Upper lobe of left lung (tissue), 6 donors: Measurements from ENCODE around the gene FNBP1L. TPM values are rescaled to one million over a fixed set of nuclear protein-coding genes. Genes with fewer than 3 reads are reported as not detected.

Experiments used
- ATAC-seq, 2 donors: fragments of 200-7000 bp; cut with Tn5 transposase; one replicate each; pipeline ENCODE4 v1.9.1; 2022; ENCODE audit warnings: mild to moderate bottlenecking in 2 of 2, moderate library complexity in 2 of 2; ENCODE audit not compliant: low FRiP score in 2 of 2
- DNase-seq, 2 donors: peaks; one replicate each; pipeline ENCODE4 v3.0.0-alpha.2; 2019 to 2020
- H3K27ac ChIP-seq, 4 donors: fragments of 200-600 bp; sonication (generic); one replicate each; pipeline ENCODE4 v1.5.1; 2016 to 2019
- H3K27me3 ChIP-seq, 4 donors: fragments of 200-600 bp; sonication (generic); one replicate each; pipeline ENCODE4 v1.5.1; 2017 to 2019
- H3K36me3 ChIP-seq, 4 donors: fragments of 200-600 bp; sonication (generic); one replicate each; pipeline ENCODE4 v1.5.1; 2016 to 2019
- H3K4me1 ChIP-seq, 4 donors: fragments of 200-600 bp; sonication (generic); one replicate each; pipeline ENCODE4 v1.5.1; 2018 to 2019
- H3K4me3 ChIP-seq, 4 donors: fragments of 200-600 bp; sonication (generic); one replicate each; pipeline ENCODE4 v1.5.1; 2017 to 2019; ENCODE audit warnings: mild to moderate bottlenecking in 2 of 4, moderate library complexity in 1 of 4
- H3K9me3 ChIP-seq, 4 donors: fragments of 200-600 bp; sonication (generic); one replicate each; pipeline ENCODE4 v1.5.1; 2018 to 2019
- CTCF ChIP-seq, 6 experiments: fragments of 450-650 bp in 4 of 6; fragments of 200-600 bp in 2 of 6; sonication (generic) in 2 of 6; IDR thresholded peaks; one replicate each; pipeline ENCODE4 v1.5.1; 2016 to 2019; ENCODE audit warnings: antibody characterized with exemption in 6 of 6
- EP300 ChIP-seq, 4 donors: sonication (generic); formaldehyde crosslinking; IDR thresholded peaks; one replicate each; pipeline ENCODE4 v1.5.1; 2017; ENCODE audit warnings: antibody characterized with exemption in 4 of 4, control low read depth in 2 of 4
- POLR2A ChIP-seq, 4 donors: fragments of 450-650 bp; IDR thresholded peaks; one replicate each; pipeline ENCODE4 v1.5.1; 2016 to 2017; ENCODE audit warnings: antibody characterized with exemption in 4 of 4, mild to moderate bottlenecking in 2 of 4
- POLR2AphosphoS5 ChIP-seq, 2 donors: sonication (generic); formaldehyde crosslinking; IDR thresholded peaks; one replicate each; pipeline ENCODE4 v1.5.1; 2017; ENCODE audit warnings: antibody characterized with exemption in 2 of 2
- WGBS, 2 donors: methylation state at CpG; one replicate each; pipeline ENCODE4 v1.1.5; 2017 to 2018; 5-methylcytosine and 5-hydroxymethylcytosine counted together
- total RNA-seq, 6 donors: library from RNA; depleted of rRNA in 4 of 6; stranded (reverse); fragments of >200 nt in 4 of 6; gene quantifications; one replicate each; pipeline versions ENCODE4 v1.1.0 to v1.2.1, GENCODE V29; 2016 to 2021
- donor health status: DM: no; HTN: no; CAD: no; lungs with moderate emphysema.
- donor health status: DM: no; HTN: yes; CAD: no; lungs with severe emphysema.

The FNBP1L gene
- total RNA-seq, 6 donors from 2014 or later: 28.5 to 84.0 (median 34.0) TPM

GRCh38 chr1:93595266-93595665 lies 147.3 kb downstream of the FNBP1L start:
- H3K27me3 ChIP-seq: no peaks in the 10 kb centered on the region
- TF ChIP-seq POLR2AphosphoS5 (IDR thresholded peaks at IDR 0.05): no peak
- no peak for TF ChIP-seq POLR2A (IDR thresholded peaks at IDR 0.05)
- no peak for TF ChIP-seq EP300 (IDR thresholded peaks at IDR 0.05)
- no peak for TF ChIP-seq CTCF (IDR thresholded peaks at IDR 0.05)
- H3K4me3 ChIP-seq: no peak overlapping the region
- WGBS, 2 donors: 84 to 89% methylated on average over 2 of the region's 2 CpGs
- ATAC-seq: no peak
- no peak overlapping the region for H3K27ac ChIP-seq
- no peak for DNase-seq
- H3K4me1 ChIP-seq: peaks cover 6 to 60% (median 14%) of the 10 kb centered on the region in 4 donors
- H3K36me3 ChIP-seq: peaks cover 0 to 7% (median 0%) of the 10 kb centered on the region in 4 donors
- H3K9me3 ChIP-seq: no peaks in the 10 kb centered on the region

- H3K27me3 ChIP-seq: no peaks in the 10 kb centered on the region
- no peak for ATAC-seq
- no peak for DNase-seq
- no peak overlapping the region for H3K27ac ChIP-seq
- peaks cover 9 to 60% (median 14%) of the 10 kb centered on the region in 4 donors for H3K4me1 ChIP-seq
- no peak overlapping the region for H3K4me3 ChIP-seq
- H3K9me3 ChIP-seq: no peaks in the 10 kb centered on the region
- WGBS, 2 donors: 85 to 88% methylated on average over 4 of the region's 4 CpGs
- H3K36me3 ChIP-seq: peaks cover 0 to 7% (median 0%) of the 10 kb centered on the region in 4 donors
- TF ChIP-seq CTCF (IDR thresholded peaks at IDR 0.05) (no peak), EP300 (IDR thresholded peaks at IDR 0.05) (no peak), POLR2AphosphoS5 (IDR thresholded peaks at IDR 0.05) (no peak), POLR2A (IDR thresholded peaks at IDR 0.05) (no peak)
Measured at GRCh38 chr1:93595743-93596142, 147.8 kb downstream of the FNBP1L start.

GRCh38 chr1:93596329-93597089 lies 148.6 kb downstream of the FNBP1L start:
- peaks cover 0 to 7% (median 0%) of the 10 kb centered on the region in 4 donors for H3K36me3 ChIP-seq
- no peak overlapping the region for H3K4me3 ChIP-seq
- no peaks in the 10 kb centered on the region for H3K9me3 ChIP-seq
- no peaks in the 10 kb centered on the region for H3K27me3 ChIP-seq
- H3K27ac ChIP-seq: no peak overlapping the region
- TF ChIP-seq CTCF (IDR thresholded peaks at IDR 0.05) (no peak), POLR2AphosphoS5 (IDR thresholded peaks at IDR 0.05) (no peak), EP300 (IDR thresholded peaks at IDR 0.05) (no peak), POLR2A (IDR thresholded peaks at IDR 0.05) (no peak)
- no peak for ATAC-seq
- DNase-seq: no peak
- H3K4me1 ChIP-seq: peaks cover 7 to 57% (median 12%) of the 10 kb centered on the region in 4 donors
- WGBS, 2 donors: 79 to 90% methylated on average over 4 of the region's 4 CpGs

GRCh38 chr1:93597709-93598108 lies 149.8 kb downstream of the FNBP1L start:
- H3K36me3 ChIP-seq: no peaks in the 10 kb centered on the region
- no peaks in the 10 kb centered on the region for H3K9me3 ChIP-seq
- TF ChIP-seq POLR2AphosphoS5 (IDR thresholded peaks at IDR 0.05) (no peak), CTCF (IDR thresholded peaks at IDR 0.05) (no peak), EP300 (IDR thresholded peaks at IDR 0.05) (no peak), POLR2A (IDR thresholded peaks at IDR 0.05) (no peak)
- ATAC-seq: no peak
- H3K4me1 ChIP-seq: peaks cover 0 to 46% (median 3%) of the 10 kb centered on the region in 4 donors
- H3K27me3 ChIP-seq: no peaks in the 10 kb centered on the region
- H3K4me3 ChIP-seq: no peak overlapping the region
- DNase-seq: no peak
- WGBS, 2 donors: 42 to 56% methylated on average over 6 of the region's 6 CpGs
- H3K27ac ChIP-seq: no peak overlapping the region

- no peak for ATAC-seq
- no peak overlapping the region for H3K27ac ChIP-seq
Measured at GRCh38 chr1:93598396-93598795, 150.5 kb downstream of the FNBP1L start.

More at GRCh38 chr1:93598396-93598795, 150.5 kb downstream of the FNBP1L start:
- Histone ChIP-seq H3K4me1 (peaks cover 0 to 39% (median 2%) of the 10 kb centered on the region in 4 donors), H3K4me3 (no peak overlapping the region), H3K27me3 (no peaks in the 10 kb centered on the region), H3K9me3 (no peaks in the 10 kb centered on the region), H3K36me3 (no peaks in the 10 kb centered on the region)
- WGBS, 2 donors: 88 to 92% methylated on average over 2 of the region's 2 CpGs
- TF ChIP-seq EP300 (IDR thresholded peaks at IDR 0.05) (no peak), POLR2AphosphoS5 (IDR thresholded peaks at IDR 0.05) (no peak), POLR2A (IDR thresholded peaks at IDR 0.05) (no peak), CTCF (IDR thresholded peaks at IDR 0.05) (no peak)
- no peak for DNase-seq
